SK-N-SH (cell line): ENCODE results near the gene IGHMBP2. TPM values are rescaled to one million over a fixed set of nuclear protein-coding genes. Genes with fewer than 3 reads are reported as not detected.

Experiments used
- CTCF ChIA-PET: fragments of 300-600, 350-600 bp; formaldehyde crosslinking; extraction: SDS; loops from one replicate; lab custom pipeline; 2021; lab: Yijun Ruan, JAX
- POLR2A ChIA-PET: fragments of 350-600 bp; sonication (Branson Sonifier 250); formaldehyde crosslinking; extraction: SDS; loops from one replicate; lab custom pipeline; 2020; ENCODE audit warnings: antibody characterized with exemption, inconsistent platforms; lab: Yijun Ruan, JAX
- DNase-seq: peaks from one replicate; pipeline ENCODE4 v3.0.0; 2012
- H2AFZ ChIP-seq: fragments of 200-600 bp; sonication (generic); 2 replicates; pipeline ENCODE4 v1.8.1; 2016; ENCODE audit warnings: antibody characterized with exemption, mild to moderate bottlenecking, low read depth
- H3F3A ChIP-seq: fragments of 200-600 bp; sonication (generic); replicated peaks from 2 replicates; pipeline ENCODE3; 2016; ENCODE audit warnings: antibody characterized with exemption, mild to moderate bottlenecking; ENCODE audit not compliant: insufficient read depth
- H3K27ac ChIP-seq, 2 experiments: fragments of 200-500 bp in 1 of 2; fragments of 200-600 bp in 1 of 2; sonication (Bioruptor generic) in 1 of 2; sonication (generic), shearing (Covaris generic) in 1 of 2; 2 replicates each; pipeline versions ENCODE4 v1.5.1 to v1.6.1; 2014 to 2016; ENCODE audit warnings: low read depth in 2 of 2, inconsistent platforms in 1 of 2, low read length in 1 of 2, mild to moderate bottlenecking in 1 of 2, mixed read lengths in 1 of 2
- H3K27me3 ChIP-seq: fragments of 200-600 bp; sonication (generic), shearing (Covaris generic); 2 replicates; pipeline ENCODE4 v1.6.1; 2016; ENCODE audit warnings: mixed run types; ENCODE audit not compliant: insufficient read depth
- H3K36me3 ChIP-seq, 2 experiments: fragments of 200-500 bp in 1 of 2; fragments of 200-600 bp in 1 of 2; sonication (Bioruptor generic) in 1 of 2; sonication (generic) in 1 of 2; replicated peaks in 1 of 2; 2 replicates each; pipeline versions ENCODE3 to v1.5.1; 2014 to 2016; ENCODE audit warnings: low read length in 1 of 2, mild to moderate bottlenecking in 1 of 2; ENCODE audit not compliant: insufficient read depth in 2 of 2, control insufficient read depth in 1 of 2
- H3K4me1 ChIP-seq, 2 experiments: fragments of 200-500 bp in 1 of 2; fragments of 200-600 bp in 1 of 2; sonication (Bioruptor generic) in 1 of 2; sonication (generic), shearing (Covaris generic) in 1 of 2; 2 replicates each; pipeline versions ENCODE4 v1.5.1 to v1.6.1; 2014 to 2016; ENCODE audit warnings: low read depth in 1 of 2, low read length in 1 of 2, mixed run types in 1 of 2; ENCODE audit not compliant: insufficient read depth in 2 of 2, control insufficient read depth in 1 of 2
- H3K4me2 ChIP-seq: fragments of 200-600 bp; sonication (generic), shearing (Covaris generic); 2 replicates; pipeline ENCODE4 v1.6.1; 2017; ENCODE audit warnings: mixed run types
- H3K4me3 ChIP-seq, 2 experiments: fragments of 200-500 bp in 1 of 2; fragments of 200-600 bp in 1 of 2; sonication (Bioruptor generic) in 1 of 2; sonication (generic), shearing (Covaris generic) in 1 of 2; 2 replicates each; pipeline versions ENCODE4 v1.5.1 to v1.8.1; 2014 to 2016; ENCODE audit warnings: low read depth in 2 of 2, inconsistent platforms in 1 of 2, low read length in 1 of 2, mild to moderate bottlenecking in 1 of 2, mixed read lengths in 1 of 2, moderate library complexity in 1 of 2
- H3K79me2 ChIP-seq: fragments of 200-600 bp; sonication (generic); 2 replicates; pipeline ENCODE4 v1.8.1; 2017; ENCODE audit warnings: mild to moderate bottlenecking; ENCODE audit not compliant: insufficient read depth
- H3K9ac ChIP-seq: fragments of 200-600 bp; sonication (generic); 2 replicates; pipeline ENCODE4 v1.6.1; 2017; ENCODE audit warnings: mixed run types
- H3K9me2 ChIP-seq: fragments of 200-600 bp; sonication (generic); 2 replicates; pipeline ENCODE4 v1.6.1; 2017; ENCODE audit warnings: mixed run types
- H3K9me3 ChIP-seq: fragments of 200-600 bp; sonication (generic); 2 replicates; pipeline ENCODE4 v1.6.1; 2017; ENCODE audit warnings: mixed run types, mild to moderate bottlenecking, moderate library complexity
- H4K20me1 ChIP-seq: fragments of 200-600 bp; sonication (generic); 2 replicates; pipeline ENCODE4 v1.6.1; 2017; ENCODE audit warnings: mild to moderate bottlenecking, mixed run types; ENCODE audit not compliant: insufficient read depth
- CHD2 ChIP-seq: fragments of 150-350 bp; IDR thresholded peaks from 2 replicates; pipeline ENCODE4 v1.6.1; 2018; ENCODE audit warnings: low read length; ENCODE audit not compliant: partially characterized antibody
- ELF1 ChIP-seq: IDR thresholded peaks from 2 replicates; pipeline ENCODE4 v1.4.0; 2012
- EP300 ChIP-seq, 2 experiments: IDR thresholded peaks; 2 replicates each; pipeline versions ENCODE4 v1.4.0 to v1.6.1; 2012; ENCODE audit warnings: borderline replicate concordance in 1 of 2, low read depth in 1 of 2, low read length in 1 of 2
- EZH2phosphoT487 ChIP-seq: fragments of 200-600 bp; sonication (generic); IDR thresholded peaks from 2 replicates; pipeline ENCODE4 v1.6.1; 2017; ENCODE audit warnings: low read depth, mixed run types, mild to moderate bottlenecking, antibody characterized with exemption, moderate library complexity, borderline replicate concordance
- JUND ChIP-seq: IDR thresholded peaks from 2 replicates; pipeline ENCODE4 v1.4.0; 2012
- MXI1 ChIP-seq: IDR thresholded peaks from 2 replicates; pipeline ENCODE4 v1.6.1; 2012; ENCODE audit warnings: mild to moderate bottlenecking, low read depth, low read length, improper control_type of control experiment
- NFIC ChIP-seq: IDR thresholded peaks from 2 replicates; pipeline ENCODE4 v1.4.0; 2012; ENCODE audit warnings: borderline replicate concordance
- NRF1 ChIP-seq: IDR thresholded peaks from 2 replicates; pipeline ENCODE4 v1.6.1; 2012; ENCODE audit warnings: low read depth, mild to moderate bottlenecking, low read length
- POLR2AphosphoS5 ChIP-seq: IDR thresholded peaks from 2 replicates; pipeline ENCODE4 v1.6.1; 2012; ENCODE audit warnings: low read depth, low read length
- RCOR1 ChIP-seq: fragments of 150-350 bp; IDR thresholded peaks from 2 replicates; pipeline ENCODE4 v1.6.1; 2017; ENCODE audit warnings: antibody characterized with exemption, low read length
- SMC3 ChIP-seq: IDR thresholded peaks from 2 replicates; pipeline ENCODE4 v1.6.1; 2012; ENCODE audit warnings: low read depth, low read length, improper control_type of control experiment
- TCF12 ChIP-seq: IDR thresholded peaks from 2 replicates; pipeline ENCODE4 v1.4.0; 2012
- TEAD4 ChIP-seq: IDR thresholded peaks from 2 replicates; pipeline ENCODE4 v1.4.0; 2012; ENCODE audit warnings: mild to moderate bottlenecking, borderline replicate concordance; ENCODE audit not compliant: insufficient read depth
- YY1 ChIP-seq: IDR thresholded peaks from 2 replicates; pipeline ENCODE4 v1.4.0; 2012; ENCODE audit warnings: low read depth, mild to moderate bottlenecking
- WGBS: methylation state at CpG from one replicate; pipeline ENCODE4 v1.1.6; 2017; ENCODE audit warnings: low lambda C conversion rate; 5-methylcytosine and 5-hydroxymethylcytosine counted together
- polyA plus RNA-seq, 3 experiments: library from polyadenylated mRNA; depleted of rRNA; stranded (reverse); fragments of >200 nt; gene quantifications; 2 replicates each; pipeline ENCODE4 v1.2.3, GENCODE V29; 2012
- TF ChIP-seq, protein P1 (sequence below): IDR thresholded peaks from 2 replicates; pipeline ENCODE4 v1.4.0; 2012; ENCODE audit warnings: low read depth
- TF ChIP-seq, protein P2 (sequence below): IDR thresholded peaks from 2 replicates; pipeline ENCODE4 v1.4.0; 2012; ENCODE audit warnings: low read depth, borderline replicate concordance
- TF ChIP-seq, protein P3 (sequence below): fragments of 150-350 bp; IDR thresholded peaks from 2 replicates; pipeline ENCODE4 v1.6.1; 2017; ENCODE audit warnings: antibody characterized with exemption, low read length, low read depth, borderline replicate concordance
- TF ChIP-seq, protein P4 (sequence below): IDR thresholded peaks from 2 replicates; pipeline ENCODE4; 2012
- TF ChIP-seq, protein P5 (sequence below): IDR thresholded peaks from 2 replicates; pipeline ENCODE4 v1.6.1; 2012; ENCODE audit warnings: mild to moderate bottlenecking, low read depth, low read length, moderate library complexity
- TF ChIP-seq, protein P6 (sequence below): IDR thresholded peaks from 2 replicates; pipeline ENCODE4 v1.4.0; 2012; ENCODE audit warnings: low read depth, borderline replicate concordance

The IGHMBP2 gene
- polyA plus RNA-seq, 1 of the 3 experiments (the other 2 are of a cell fraction), result 9.0 TPM

DNA sequence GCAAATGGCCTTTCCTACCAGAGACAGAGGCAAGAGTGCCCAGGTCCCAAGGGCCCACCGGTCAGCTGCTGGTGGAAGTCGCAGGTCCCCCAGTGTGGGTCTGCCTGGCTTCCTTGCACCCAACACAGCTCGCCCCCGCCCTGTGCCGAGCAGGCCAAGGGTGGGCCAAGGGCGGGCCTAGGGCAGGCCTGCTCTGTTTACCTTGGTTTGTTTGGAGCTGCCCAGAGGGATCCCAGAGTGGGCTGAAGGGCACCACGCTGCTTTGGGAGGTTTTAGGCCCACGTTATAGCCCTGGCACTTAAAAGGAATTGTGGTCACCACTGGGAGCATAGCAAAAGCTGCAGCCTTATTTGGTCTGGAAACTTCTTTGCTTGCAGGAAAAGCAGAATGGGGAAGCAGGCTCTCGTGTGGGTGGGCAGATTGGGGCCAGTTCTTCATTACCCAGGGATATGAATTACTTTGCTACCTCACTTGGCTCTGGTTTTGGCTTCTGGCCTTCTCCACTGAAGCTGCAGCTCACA is 39.1 kb downstream of the IGHMBP2 start:
- CTCF ChIA-PET, result interaction anchor here (0.6 to 1.2 kb wide), 3 partner anchors 13 to 145 kb away, joined by 3 read pairs; no protein-coding TSS in a partner anchor
- POLR2A ChIA-PET, result no interaction called here

More for the DNA sequence above, 39.1 kb downstream of the IGHMBP2 start:
- H4K20me1 ChIP-seq, result no peaks in the 10 kb centered on the region
- no peak overlapping the region for H3K4me2 ChIP-seq
- WGBS, result 78% methylated on average over 3 of the region's 9 CpGs
- H3K9me3 ChIP-seq, result no peaks in the 10 kb centered on the region
- H3F3A ChIP-seq, result no peaks in the 10 kb centered on the region
- H3K27me3 ChIP-seq, result no peaks in the 10 kb centered on the region
- H2AFZ ChIP-seq, result no peak overlapping the region
- H3K4me3 ChIP-seq, result no peak overlapping the region
- no peak for TF ChIP-seq POLR2AphosphoS5
- TF ChIP-seq, protein P1, sequence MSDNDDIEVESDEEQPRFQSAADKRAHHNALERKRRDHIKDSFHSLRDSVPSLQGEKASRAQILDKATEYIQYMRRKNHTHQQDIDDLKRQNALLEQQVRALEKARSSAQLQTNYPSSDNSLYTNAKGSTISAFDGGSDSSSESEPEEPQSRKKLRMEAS, result no peak
- TF ChIP-seq MXI1, result no peak
- TF ChIP-seq, protein P2, sequence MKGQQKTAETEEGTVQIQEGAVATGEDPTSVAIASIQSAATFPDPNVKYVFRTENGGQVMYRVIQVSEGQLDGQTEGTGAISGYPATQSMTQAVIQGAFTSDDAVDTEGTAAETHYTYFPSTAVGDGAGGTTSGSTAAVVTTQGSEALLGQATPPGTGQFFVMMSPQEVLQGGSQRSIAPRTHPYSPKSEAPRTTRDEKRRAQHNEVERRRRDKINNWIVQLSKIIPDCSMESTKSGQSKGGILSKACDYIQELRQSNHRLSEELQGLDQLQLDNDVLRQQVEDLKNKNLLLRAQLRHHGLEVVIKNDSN, result no peak
- TF ChIP-seq EP300 (IDR thresholded peaks at IDR 0.05; ENCODE audit: borderline replicate concordance in 1 of 2, low read depth in 1 of 2, low read length in 1 of 2), result no peak
- TF ChIP-seq CHD2, result no peak
- TF ChIP-seq, protein P3, sequence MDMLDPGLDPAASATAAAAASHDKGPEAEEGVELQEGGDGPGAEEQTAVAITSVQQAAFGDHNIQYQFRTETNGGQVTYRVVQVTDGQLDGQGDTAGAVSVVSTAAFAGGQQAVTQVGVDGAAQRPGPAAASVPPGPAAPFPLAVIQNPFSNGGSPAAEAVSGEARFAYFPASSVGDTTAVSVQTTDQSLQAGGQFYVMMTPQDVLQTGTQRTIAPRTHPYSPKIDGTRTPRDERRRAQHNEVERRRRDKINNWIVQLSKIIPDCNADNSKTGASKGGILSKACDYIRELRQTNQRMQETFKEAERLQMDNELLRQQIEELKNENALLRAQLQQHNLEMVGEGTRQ, result no peak
- TF ChIP-seq, protein P4, sequence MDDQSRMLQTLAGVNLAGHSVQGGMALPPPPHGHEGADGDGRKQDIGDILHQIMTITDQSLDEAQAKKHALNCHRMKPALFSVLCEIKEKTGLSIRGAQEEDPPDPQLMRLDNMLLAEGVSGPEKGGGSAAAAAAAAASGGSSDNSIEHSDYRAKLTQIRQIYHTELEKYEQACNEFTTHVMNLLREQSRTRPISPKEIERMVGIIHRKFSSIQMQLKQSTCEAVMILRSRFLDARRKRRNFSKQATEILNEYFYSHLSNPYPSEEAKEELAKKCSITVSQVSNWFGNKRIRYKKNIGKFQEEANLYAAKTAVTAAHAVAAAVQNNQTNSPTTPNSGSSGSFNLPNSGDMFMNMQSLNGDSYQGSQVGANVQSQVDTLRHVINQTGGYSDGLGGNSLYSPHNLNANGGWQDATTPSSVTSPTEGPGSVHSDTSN, result no peak
- no peak for TF ChIP-seq RCOR1
- no peak for TF ChIP-seq ELF1
- TF ChIP-seq, protein P5, sequence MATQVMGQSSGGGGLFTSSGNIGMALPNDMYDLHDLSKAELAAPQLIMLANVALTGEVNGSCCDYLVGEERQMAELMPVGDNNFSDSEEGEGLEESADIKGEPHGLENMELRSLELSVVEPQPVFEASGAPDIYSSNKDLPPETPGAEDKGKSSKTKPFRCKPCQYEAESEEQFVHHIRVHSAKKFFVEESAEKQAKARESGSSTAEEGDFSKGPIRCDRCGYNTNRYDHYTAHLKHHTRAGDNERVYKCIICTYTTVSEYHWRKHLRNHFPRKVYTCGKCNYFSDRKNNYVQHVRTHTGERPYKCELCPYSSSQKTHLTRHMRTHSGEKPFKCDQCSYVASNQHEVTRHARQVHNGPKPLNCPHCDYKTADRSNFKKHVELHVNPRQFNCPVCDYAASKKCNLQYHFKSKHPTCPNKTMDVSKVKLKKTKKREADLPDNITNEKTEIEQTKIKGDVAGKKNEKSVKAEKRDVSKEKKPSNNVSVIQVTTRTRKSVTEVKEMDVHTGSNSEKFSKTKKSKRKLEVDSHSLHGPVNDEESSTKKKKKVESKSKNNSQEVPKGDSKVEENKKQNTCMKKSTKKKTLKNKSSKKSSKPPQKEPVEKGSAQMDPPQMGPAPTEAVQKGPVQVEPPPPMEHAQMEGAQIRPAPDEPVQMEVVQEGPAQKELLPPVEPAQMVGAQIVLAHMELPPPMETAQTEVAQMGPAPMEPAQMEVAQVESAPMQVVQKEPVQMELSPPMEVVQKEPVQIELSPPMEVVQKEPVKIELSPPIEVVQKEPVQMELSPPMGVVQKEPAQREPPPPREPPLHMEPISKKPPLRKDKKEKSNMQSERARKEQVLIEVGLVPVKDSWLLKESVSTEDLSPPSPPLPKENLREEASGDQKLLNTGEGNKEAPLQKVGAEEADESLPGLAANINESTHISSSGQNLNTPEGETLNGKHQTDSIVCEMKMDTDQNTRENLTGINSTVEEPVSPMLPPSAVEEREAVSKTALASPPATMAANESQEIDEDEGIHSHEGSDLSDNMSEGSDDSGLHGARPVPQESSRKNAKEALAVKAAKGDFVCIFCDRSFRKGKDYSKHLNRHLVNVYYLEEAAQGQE, result no peak
- TF ChIP-seq TEAD4, result no peak
- TF ChIP-seq JUND, result no peak
- no peak for TF ChIP-seq NFIC
- TF ChIP-seq YY1, result no peak
- TF ChIP-seq NRF1, result no peak
- TF ChIP-seq, protein P6, sequence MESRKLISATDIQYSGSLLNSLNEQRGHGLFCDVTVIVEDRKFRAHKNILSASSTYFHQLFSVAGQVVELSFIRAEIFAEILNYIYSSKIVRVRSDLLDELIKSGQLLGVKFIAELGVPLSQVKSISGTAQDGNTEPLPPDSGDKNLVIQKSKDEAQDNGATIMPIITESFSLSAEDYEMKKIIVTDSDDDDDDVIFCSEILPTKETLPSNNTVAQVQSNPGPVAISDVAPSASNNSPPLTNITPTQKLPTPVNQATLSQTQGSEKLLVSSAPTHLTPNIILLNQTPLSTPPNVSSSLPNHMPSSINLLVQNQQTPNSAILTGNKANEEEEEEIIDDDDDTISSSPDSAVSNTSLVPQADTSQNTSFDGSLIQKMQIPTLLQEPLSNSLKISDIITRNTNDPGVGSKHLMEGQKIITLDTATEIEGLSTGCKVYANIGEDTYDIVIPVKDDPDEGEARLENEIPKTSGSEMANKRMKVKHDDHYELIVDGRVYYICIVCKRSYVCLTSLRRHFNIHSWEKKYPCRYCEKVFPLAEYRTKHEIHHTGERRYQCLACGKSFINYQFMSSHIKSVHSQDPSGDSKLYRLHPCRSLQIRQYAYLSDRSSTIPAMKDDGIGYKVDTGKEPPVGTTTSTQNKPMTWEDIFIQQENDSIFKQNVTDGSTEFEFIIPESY, result no peak
- TF ChIP-seq TCF12, result no peak
- TF ChIP-seq SMC3, result no peak
- TF ChIP-seq EZH2phosphoT487, result no peak
- no peaks in the 10 kb centered on the region for H3K4me1 ChIP-seq
- H3K9me2 ChIP-seq, result no peaks in the 10 kb centered on the region
- no peaks in the 10 kb centered on the region for H3K79me2 ChIP-seq
- no peak overlapping the region for H3K27ac ChIP-seq
- DNase-seq, result no peak
- no peak overlapping the region for H3K9ac ChIP-seq
- peaks cover 0 to 15% of the 10 kb centered on the region in 2 experiments for H3K36me3 ChIP-seq
